Stimulated activated CD4-positive, alpha-beta T cell treated with anti-CD3 and anti-CD28 coated beads, TNF-alpha, amount 100 ng/mL, for 24 hours (primary cell): ENCODE measurements around the gene BHLHA15.

ENCODE experiments used
- DNase-seq, 3 experiments: peaks; one replicate each; pipeline ENCODE4 v3.0.0-alpha.2; 2020; ENCODE audit warnings: low read depth in 3 of 3

The BHLHA15 gene

GRCh38 chr7:98211221-98211675 lies at the start of gene BHLHA15:
Gene BHLHA15, plus strand, starts transcription at chr7:98211439. Its CDS starts 871 bp downstream, at chr7:98212310.
- DNase-seq: peak in 1 of 3 experiments; percentile 27

GRCh38 chr7:98162758-98163157 lies 48.5 kb upstream of the BHLHA15 start:
- DNase-seq: no peak

GRCh38 chr7:98163269-98163668 lies 48.0 kb upstream of the BHLHA15 start:
- no peak for DNase-seq

GRCh38 chr7:98163704-98164494 lies 47.3 kb upstream of the BHLHA15 start:
- no peak for DNase-seq

GRCh38 chr7:98165827-98166667 lies 45.2 kb upstream of the BHLHA15 start:
- peak in 1 of 3 experiments; percentile 49 for DNase-seq

- no peak for DNase-seq
Observed at GRCh38 chr7:98166668-98166970, 44.6 kb upstream of the BHLHA15 start.

GRCh38 chr7:98167653-98168052 lies 43.6 kb upstream of the BHLHA15 start:
- no peak for DNase-seq

GRCh38 chr7:98168181-98168903 lies 42.9 kb upstream of the BHLHA15 start:
- peak; percentile 35 to 55 (median 52) for DNase-seq

- no peak for DNase-seq
Observed at GRCh38 chr7:98168904-98169621, 42.2 kb upstream of the BHLHA15 start.

GRCh38 chr7:98170966-98171365 lies 40.3 kb upstream of the BHLHA15 start:
- no peak for DNase-seq

GRCh38 chr7:98171449-98171848 lies 39.8 kb upstream of the BHLHA15 start:
- DNase-seq: no peak

- no peak for DNase-seq
Observed at GRCh38 chr7:98174334-98175259, 36.6 kb upstream of the BHLHA15 start.

GRCh38 chr7:98175260-98175940 lies 35.8 kb upstream of the BHLHA15 start:
- no peak for DNase-seq

GRCh38 chr7:98177553-98177952 lies 33.7 kb upstream of the BHLHA15 start:
- DNase-seq: no peak

- DNase-seq: no peak
Observed at GRCh38 chr7:98178321-98178720, 32.9 kb upstream of the BHLHA15 start.

- DNase-seq: no peak
Observed at GRCh38 chr7:98178762-98179490, 32.3 kb upstream of the BHLHA15 start.

- DNase-seq: no peak
Observed at GRCh38 chr7:98180751-98181150, 30.5 kb upstream of the BHLHA15 start.

GRCh38 chr7:98185101-98185500 lies 26.1 kb upstream of the BHLHA15 start:
- DNase-seq: no peak

GRCh38 chr7:98186452-98187137 lies 24.6 kb upstream of the BHLHA15 start:
- DNase-seq: no peak
